ENCODE data around the gene SLC2A3.
"Not testable (repeated sequence)": the region's sequence is repeated elsewhere in the genome, so short reads cannot be mapped to it uniquely, and the experiment has no call there.

SLC2A3 gene

DNA sequence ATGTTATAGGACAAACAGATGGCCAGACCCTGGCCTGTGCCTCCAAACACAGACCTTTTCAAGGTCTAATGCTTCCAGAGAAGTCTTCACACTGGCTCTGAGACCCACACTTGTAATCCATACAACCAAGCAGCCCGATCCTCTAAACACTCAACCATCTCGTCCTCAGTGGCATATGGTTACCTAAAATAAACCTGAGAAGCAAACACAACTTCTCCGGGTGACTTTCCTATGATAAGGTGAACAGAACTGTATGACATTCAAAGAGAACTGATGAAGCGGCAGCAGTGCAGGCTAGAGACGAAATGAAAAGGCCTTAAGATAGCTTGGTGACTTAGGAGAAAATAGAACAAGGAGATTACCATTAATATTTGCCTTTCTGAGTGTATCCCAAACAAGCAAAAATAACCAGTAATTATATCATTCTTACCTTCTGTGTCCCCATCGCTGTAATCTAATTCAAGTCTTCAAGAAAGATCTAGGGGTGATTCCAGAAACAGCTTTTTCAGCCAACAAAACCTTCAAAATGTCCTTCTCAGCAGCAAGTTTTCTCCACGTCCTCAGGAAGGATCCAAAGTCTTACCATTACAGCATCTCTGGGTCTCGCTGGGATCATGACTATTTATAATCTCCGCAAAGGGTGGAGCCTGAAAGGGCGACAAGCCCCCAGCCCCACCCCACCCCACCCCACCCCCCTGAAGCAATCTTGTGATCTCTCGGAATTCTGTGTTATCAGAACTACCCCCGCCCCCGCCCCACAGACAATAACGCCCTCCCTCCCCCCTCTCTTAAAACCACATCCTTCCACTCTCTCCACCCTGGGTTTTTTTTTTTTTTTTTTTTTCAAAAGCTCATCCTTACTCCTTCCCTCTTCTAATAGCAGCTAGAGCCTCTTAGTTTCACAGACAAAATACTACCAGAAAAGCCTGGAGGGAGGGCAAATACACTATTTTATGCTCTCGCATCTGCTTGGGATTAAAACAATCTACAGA lies at the start of gene SLC2A3:
SLC2A3 (minus strand) TSS at position 598 of the 992 bp plus-strand sequence; CDS start at position 445, 153 bp downstream.
- peak; percentile 64 for DNase-seq

GRCh38 chr12:7984900-7985299 lies 48.9 kb upstream of the SLC2A3 start:
- DNase-seq: no peak

DNA sequence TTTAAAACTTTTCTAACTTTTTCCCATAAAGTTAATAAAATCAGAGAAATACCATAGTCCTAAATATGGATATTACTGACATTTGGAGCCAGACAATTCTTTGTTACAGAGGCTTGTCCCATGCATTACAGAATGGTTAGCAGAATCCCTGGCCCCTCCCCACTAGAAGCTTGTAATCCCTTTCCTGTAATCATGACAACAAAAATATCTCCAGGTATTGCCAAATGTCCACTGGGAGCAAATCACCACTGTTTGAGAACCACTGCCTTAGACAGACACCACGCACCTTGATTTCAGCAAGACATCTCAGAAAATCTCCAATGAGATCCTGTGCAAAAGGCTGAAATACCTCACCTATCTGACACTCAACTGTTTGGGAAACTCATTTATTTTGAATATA lies 47.5 kb upstream of the SLC2A3 start:
- DNase-seq: not testable (repeated sequence)

DNA sequence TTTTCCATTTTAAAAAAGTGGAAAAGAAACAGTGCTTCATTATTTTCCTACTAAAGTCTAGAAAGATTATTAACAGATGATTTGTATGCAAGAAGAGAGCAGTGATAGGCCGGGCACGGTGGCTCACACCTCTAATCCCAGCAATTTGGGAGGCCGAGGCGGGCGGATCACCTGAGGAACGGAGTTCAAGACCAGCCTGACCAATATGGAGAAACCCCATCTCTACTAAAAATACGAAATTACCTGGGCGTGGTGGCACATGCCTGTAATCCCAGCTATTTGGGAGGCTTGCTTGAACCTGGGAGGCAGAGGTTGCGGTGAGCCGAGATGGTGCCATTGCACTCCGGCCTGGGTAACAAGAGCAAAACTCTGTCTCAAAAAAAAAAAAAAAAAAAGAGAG lies 47.0 kb upstream of the SLC2A3 start:
- DNase-seq: not testable (repeated sequence)

DNA sequence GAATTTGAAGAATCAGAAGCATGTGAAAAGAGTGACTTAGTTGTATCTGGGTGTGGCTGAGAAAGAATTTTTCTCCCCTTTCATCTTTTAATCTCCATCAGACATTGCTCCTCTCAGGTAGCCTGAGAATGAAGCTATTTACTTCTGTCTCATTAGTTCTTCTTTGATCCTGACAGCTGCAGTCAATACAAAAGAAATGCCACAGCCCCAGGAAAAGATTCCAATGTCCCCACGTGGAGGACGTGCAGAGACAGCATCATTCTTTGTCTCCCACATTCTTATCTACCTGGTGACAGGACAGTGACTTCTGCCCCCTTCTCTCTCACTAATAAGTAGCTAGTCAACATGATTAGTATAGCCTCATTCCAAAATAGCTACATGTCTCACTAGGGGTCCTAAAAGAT lies 46.3 kb upstream of the SLC2A3 start:
- not testable (repeated sequence) for DNase-seq

- DNase-seq: no peak
Observed at GRCh38 chr12:7981446-7981845, 45.5 kb upstream of the SLC2A3 start.

- DNase-seq: not testable (repeated sequence)
Observed at GRCh38 chr12:7977351-7978124, 41.6 kb upstream of the SLC2A3 start.

DNA sequence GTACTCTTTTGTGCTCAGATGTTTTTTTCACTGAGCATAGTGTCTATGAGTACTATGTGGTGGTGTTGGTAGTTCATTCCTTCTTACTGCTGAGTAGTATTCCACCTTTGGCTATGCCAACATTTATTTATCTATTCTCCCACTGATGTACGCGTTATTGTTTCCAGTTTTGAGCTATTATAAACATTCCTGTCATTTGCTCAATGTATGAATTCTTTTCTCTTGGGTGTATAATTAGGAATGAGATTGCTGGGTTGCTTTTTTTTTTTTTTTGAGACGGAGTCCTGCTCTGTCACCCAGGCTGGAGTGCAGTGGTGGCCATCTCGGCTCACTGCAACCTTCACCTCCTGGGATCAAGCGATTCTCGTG lies 37.5 kb upstream of the SLC2A3 start:
- no peak for DNase-seq

DNA sequence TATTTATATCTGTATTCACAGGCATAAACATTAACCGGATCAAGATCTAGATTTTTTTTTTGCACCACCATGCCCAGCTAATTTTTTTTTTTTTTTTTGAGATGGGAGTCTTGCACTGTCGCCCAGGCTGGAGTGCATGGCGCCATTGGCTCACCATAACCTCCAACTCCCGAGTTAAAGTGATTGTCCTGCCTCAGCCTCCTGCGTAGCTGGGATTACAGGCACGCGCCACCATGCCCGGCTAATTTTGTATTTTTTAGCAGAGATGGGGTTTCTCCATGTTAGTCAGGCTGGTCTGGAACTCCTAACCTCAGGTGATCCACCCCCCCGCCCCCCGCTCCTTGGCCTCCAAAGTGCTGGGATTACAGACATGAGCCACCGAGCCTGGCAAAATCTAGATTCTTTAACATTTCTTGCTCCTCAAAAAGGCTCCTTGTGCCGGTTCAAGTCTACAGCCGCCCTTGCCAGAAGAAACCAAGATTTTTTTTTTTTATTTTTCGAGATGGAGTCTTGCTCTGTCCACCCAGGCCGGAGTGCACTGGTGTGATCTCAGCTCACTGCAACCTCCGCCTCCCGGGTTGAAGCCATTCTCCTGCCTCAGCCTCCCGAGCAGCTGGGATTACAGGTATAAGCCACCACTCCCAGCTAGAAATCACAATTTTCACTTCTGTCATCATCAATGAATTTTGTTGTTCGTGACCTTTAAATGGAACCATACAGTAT lies 36.9 kb upstream of the SLC2A3 start:
- no peak for DNase-seq

DNA sequence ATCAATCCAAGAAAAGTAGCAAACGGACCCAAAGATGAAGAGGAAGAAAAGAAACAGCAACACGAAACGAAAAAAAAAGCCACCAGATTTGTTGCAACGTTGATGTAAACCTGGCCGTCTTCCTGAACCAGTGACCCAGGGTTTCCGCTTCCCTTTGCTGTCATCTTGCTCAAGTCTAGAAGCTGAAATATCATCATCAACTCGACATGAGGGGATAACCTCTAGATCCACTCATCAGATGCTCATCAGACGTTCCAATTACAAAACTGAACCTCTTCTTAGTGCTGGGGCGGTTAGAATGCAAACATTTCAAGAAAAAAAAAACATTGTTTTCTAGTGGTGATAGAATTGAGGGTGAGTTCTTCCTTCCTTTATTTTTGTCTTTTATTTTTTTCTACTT lies 36.3 kb upstream of the SLC2A3 start:
- not testable (repeated sequence) for DNase-seq

DNA sequence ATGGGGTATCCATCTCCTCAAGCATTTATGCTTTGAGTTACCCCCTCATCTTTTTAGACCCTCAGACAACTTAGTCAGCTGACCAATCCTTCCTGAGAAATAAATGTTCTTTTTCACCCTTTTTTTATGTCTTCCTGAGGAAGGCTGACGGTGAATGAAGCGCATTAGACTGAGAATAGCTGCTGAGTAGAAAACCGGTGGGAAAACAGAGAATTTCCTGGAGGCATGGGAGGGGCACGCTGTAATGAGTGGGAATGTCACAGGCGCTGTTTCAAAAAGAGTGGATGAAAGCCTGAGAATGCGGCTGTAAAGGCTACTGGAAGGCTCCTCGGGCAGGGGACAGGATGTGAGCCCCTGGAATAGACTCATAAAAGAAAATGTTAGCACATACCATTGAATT lies 35.8 kb upstream of the SLC2A3 start:
- not testable (repeated sequence) for DNase-seq

- DNase-seq: peak; percentile 79
Observed at GRCh38 chr12:7970475-7971252, 34.7 kb upstream of the SLC2A3 start.

GRCh38 chr12:7966563-7966962 lies 30.6 kb upstream of the SLC2A3 start:
- DNase-seq: no peak

GRCh38 chr12:7964669-7965068 lies 28.7 kb upstream of the SLC2A3 start:
- not testable (repeated sequence) for DNase-seq

DNA sequence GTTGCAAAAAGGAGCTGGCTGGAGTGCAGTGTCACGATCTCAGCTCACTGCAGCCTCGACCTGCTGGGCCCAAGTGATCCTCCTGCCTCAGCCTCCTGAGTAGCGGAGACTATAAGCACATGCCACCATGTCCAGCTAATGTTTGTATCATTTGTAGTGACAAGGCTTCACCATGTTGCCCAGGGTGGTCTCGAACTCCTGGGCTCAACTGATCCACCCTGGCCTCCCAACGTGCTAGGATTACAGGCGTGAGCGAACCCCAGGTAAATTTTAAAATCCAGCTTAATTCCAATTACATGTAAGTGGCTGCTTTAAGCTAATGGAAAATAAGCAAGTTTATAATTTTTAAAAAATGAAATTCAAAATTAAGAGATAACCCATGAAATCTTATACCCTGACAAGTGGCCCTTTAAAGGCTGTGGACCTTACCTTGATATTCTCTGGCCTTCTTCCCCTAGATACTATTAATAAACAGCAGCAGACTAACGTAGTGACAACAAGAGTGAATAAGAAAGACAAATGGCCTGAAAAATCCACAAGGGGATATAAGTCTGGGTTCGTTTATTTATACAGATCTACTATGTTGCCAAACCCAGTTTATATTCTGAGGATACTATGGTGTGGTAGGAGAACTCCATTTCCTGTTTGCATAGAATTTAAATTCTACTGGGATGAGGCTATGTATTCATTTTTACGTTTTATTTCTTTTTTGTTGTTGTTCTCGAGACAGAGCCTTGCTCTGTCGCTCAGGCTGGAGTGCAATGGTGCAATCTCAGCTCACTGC lies 25.6 kb upstream of the SLC2A3 start:
- DNase-seq: no peak

GRCh38 chr12:7959701-7960121 lies 23.7 kb upstream of the SLC2A3 start:
- no peak for DNase-seq

DNA sequence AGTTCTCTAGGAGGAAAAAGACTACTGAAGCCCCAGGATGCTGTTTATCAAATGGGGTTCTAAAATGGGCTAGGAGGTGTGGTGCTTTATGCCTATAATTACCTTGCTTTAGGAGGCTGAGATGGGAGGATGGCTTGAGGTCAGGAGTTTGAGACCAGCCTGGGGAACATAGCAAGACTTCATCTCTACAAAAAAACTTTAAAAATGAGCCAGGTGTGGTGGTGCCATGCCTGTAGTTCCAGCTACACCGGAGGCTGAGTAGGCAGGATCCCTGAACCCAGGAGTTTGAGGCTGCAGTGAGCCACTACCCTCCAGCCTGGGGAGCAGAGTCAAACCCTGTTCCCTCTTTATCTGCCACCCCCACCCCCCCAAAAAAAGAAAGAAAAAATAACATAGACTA lies 23.3 kb upstream of the SLC2A3 start:
- no peak for DNase-seq

- DNase-seq: not testable (repeated sequence)
Observed at GRCh38 chr12:7954877-7955276, 18.9 kb upstream of the SLC2A3 start.

DNA sequence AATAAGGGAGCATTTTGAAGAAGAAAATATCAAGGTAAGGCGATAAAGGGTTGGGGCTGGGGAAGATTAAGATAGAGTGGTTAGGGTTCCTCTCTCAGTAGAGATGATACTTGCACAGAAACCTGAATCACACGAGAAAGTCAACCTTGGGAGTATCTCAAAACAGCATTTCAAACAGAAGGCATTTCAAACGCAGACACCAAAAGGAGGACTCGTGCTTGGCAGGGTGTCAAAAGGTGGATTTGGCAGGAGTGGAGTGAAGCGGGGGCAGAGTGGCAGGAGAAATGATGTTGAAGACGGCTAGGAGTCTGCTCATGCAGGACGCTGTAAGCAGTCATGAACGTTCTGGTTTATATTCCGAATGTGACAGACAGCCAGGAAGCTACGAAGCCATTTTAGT lies 18.4 kb upstream of the SLC2A3 start:
- not testable (repeated sequence) for DNase-seq

GRCh38 chr12:7953912-7954311 lies 17.9 kb upstream of the SLC2A3 start:
- not testable (repeated sequence) for DNase-seq

GRCh38 chr12:7951671-7952070 lies 15.7 kb upstream of the SLC2A3 start:
- no peak for DNase-seq

Measured in NCI-H748 treated with DMSO at 0.1 percent for 48 hours (cell line).